B cell (primary cell): ENCODE data around the gene ARHGAP28. TPM values are rescaled to one million over a fixed set of nuclear protein-coding genes. Genes with fewer than 3 reads are reported as not detected.

Experiments used
- ATAC-seq: fragments of 200-7000 bp; cut with Tn5 transposase; one replicate; pipeline ENCODE4 v1.10.0; 2021; ENCODE audit warnings: low read depth, mild to moderate bottlenecking, moderate number of reproducible peaks, moderate library complexity
- CTCF ChIA-PET: fragments of 350-600 bp; sonication (Branson Sonifier 250); formaldehyde crosslinking; loops from one replicate; lab custom pipeline; 2021; ENCODE audit warnings: antibody characterized with exemption, inconsistent platforms; lab: Charles Lee
- POLR2A ChIA-PET: fragments of 350-600 bp; sonication (Branson Sonifier 250); formaldehyde crosslinking; loops from one replicate; lab custom pipeline; 2021; ENCODE audit warnings: antibody characterized with exemption; lab: Charles Lee
- DNase-seq: peaks from one replicate; pipeline ENCODE4 v3.0.0; 2013
- H2AFZ ChIP-seq: 2 replicates; pipeline ENCODE4 v1.6.1; 2012; ENCODE audit warnings: mild to moderate bottlenecking, low read depth, low read length; ENCODE audit not compliant: insufficient read depth, poor library complexity, severe bottlenecking
- H3K27ac ChIP-seq, 2 donors: 1 replicate in 1 of 2; 2 replicates in 1 of 2; pipeline ENCODE4 v1.5.1; 2012 to 2013; ENCODE audit warnings: low read length in 2 of 2, mild to moderate bottlenecking in 2 of 2, moderate library complexity in 1 of 2
- H3K27me3 ChIP-seq, 4 experiments: fragments of 200-600 bp in 1 of 4; sonication (generic) in 1 of 4; replicated peaks in 1 of 4; 1 replicate in 2 of 4; 2 replicates in 2 of 4; pipeline versions ENCODE4 v1.6.1 to v1.7.0; 2013 to 2016; ENCODE audit warnings: low read length in 3 of 4, mild to moderate bottlenecking in 2 of 4, mixed read lengths in 1 of 4, moderate library complexity in 1 of 4; ENCODE audit not compliant: insufficient read depth in 4 of 4, control insufficient read depth in 3 of 4; ENCODE audit errors: control extremely low read depth in 1 of 4
- H3K36me3 ChIP-seq, 2 experiments: replicated peaks in 1 of 2; 1 replicate in 1 of 2; 2 replicates in 1 of 2; pipeline versions ENCODE4 v1.6.1 to v1.7.1; 2013; ENCODE audit warnings: low read length in 1 of 2; ENCODE audit not compliant: insufficient read depth in 2 of 2, control insufficient read depth in 1 of 2; ENCODE audit errors: control extremely low read depth in 1 of 2, extremely low read depth in 1 of 2
- H3K4me1 ChIP-seq, 2 donors: fragments of 200-600 bp in 1 of 2; sonication (generic) in 1 of 2; 1 replicate in 1 of 2; 2 replicates in 1 of 2; pipeline versions ENCODE4 v1.5.1 to v1.6.1; 2013 to 2017; ENCODE audit warnings: low read length in 2 of 2; ENCODE audit not compliant: control insufficient read depth in 2 of 2, insufficient read depth in 2 of 2
- H3K4me2 ChIP-seq: replicated peaks from 2 replicates; pipeline ENCODE3; 2012; ENCODE audit warnings: mild to moderate bottlenecking, low read depth, low read length; ENCODE audit not compliant: poor library complexity, severe bottlenecking
- H3K4me3 ChIP-seq, 5 experiments: fragments of 200-600 bp in 1 of 5; sonication (generic) in 1 of 5; 1 replicate in 3 of 5; 2 replicates in 2 of 5; pipeline versions ENCODE4 v1.5.1 to v1.7.0; 2011 to 2016; ENCODE audit warnings: low read length in 4 of 5, mild to moderate bottlenecking in 4 of 5, low read depth in 2 of 5, control low read depth in 1 of 5, moderate library complexity in 1 of 5; ENCODE audit not compliant: insufficient read depth in 1 of 5; ENCODE audit errors: control extremely low read depth in 1 of 5, extremely low read depth in 1 of 5
- H3K79me2 ChIP-seq: fragments of 200-600 bp; sonication (generic); one replicate; pipeline ENCODE4 v1.6.0; 2016; ENCODE audit warnings: low read length; ENCODE audit not compliant: control insufficient read depth, insufficient read depth
- H3K9ac ChIP-seq: fragments of 200-600 bp; sonication (generic); 2 replicates; pipeline ENCODE4 v1.6.1; 2017; ENCODE audit warnings: mild to moderate bottlenecking, low read length, moderate library complexity
- H3K9me3 ChIP-seq, 3 donors: one replicate each; pipeline versions ENCODE4 v1.6.1 to v1.7.1; 2013; ENCODE audit warnings: low read length in 2 of 3; ENCODE audit not compliant: control insufficient read depth in 2 of 3, insufficient read depth in 1 of 3; ENCODE audit errors: control extremely low read depth in 1 of 3
- H4K20me1 ChIP-seq: 2 replicates; pipeline ENCODE4 v1.6.0; 2012; ENCODE audit warnings: mild to moderate bottlenecking, low read length; ENCODE audit not compliant: insufficient read depth, control insufficient read depth, poor library complexity, severe bottlenecking
- H3K27ac Mint-ChIP-seq: one replicate; pipeline ENCODE4 v1.8.0; 2021; ENCODE audit warnings: mixed read lengths
- H3K27me3 Mint-ChIP-seq: one replicate; pipeline ENCODE4 v1.8.0; 2021; ENCODE audit warnings: mixed read lengths
- H3K4me1 Mint-ChIP-seq: one replicate; pipeline ENCODE4 v1.8.0; 2021; ENCODE audit warnings: mixed read lengths
- H3K4me3 Mint-ChIP-seq: one replicate; pipeline ENCODE4 v1.8.0; 2021; ENCODE audit warnings: mixed read lengths
- H3K9me3 Mint-ChIP-seq: one replicate; pipeline ENCODE4 v1.8.0; 2022; ENCODE audit warnings: mixed read lengths; ENCODE audit not compliant: insufficient read depth
- EZH2 ChIP-seq: IDR thresholded peaks from 2 replicates; pipeline ENCODE4 v1.6.1; 2012; ENCODE audit warnings: borderline replicate concordance, low read depth, mild to moderate bottlenecking, moderate library complexity, low read length; ENCODE audit not compliant: insufficient read depth, poor library complexity, severe bottlenecking
- WGBS: methylation state at CpG from one replicate; pipeline ENCODE4 v1.1.5; 2013; ENCODE audit warnings: missing lambda C conversion rate; ENCODE audit not compliant: insufficient coverage; 5-methylcytosine and 5-hydroxymethylcytosine counted together
- intact Hi-C: fragments of 100-400 bp; cut with micrococcal nuclease; formaldehyde crosslinking; loops from one replicate; pipeline ENCODE4 v1.10.0; 2022
- polyA plus RNA-seq: library from polyadenylated mRNA; depleted of rRNA; stranded (reverse); fragments of >200 nt; gene quantifications from 2 replicates; pipeline ENCODE4 v1.2.3, GENCODE V29; 2012
- total RNA-seq, 2 donors: library from RNA; stranded (reverse); fragments of 120-200 nt in 1 of 2; gene quantifications; 1 replicate in 1 of 2; 2 replicates in 1 of 2; pipeline versions ENCODE4 v1.2.3 to v1.2.4, GENCODE V29; 2013 to 2022
- TF ChIP-seq, protein P1 (sequence below): fragments of 200-600 bp; IDR thresholded peaks from one replicate; pipeline ENCODE4 v1.8.0; 2022; ENCODE audit warnings: antibody characterized with exemption, mild to moderate bottlenecking

ARHGAP28 gene
- total and polyA plus RNA-seq, 2 donors (not counting 1 experiment from before 2014, with no cell fraction given): not detected

GRCh38 chr18:6837904-6838303 is 108.4 kb downstream of the ARHGAP28 start:
- DNase-seq (no peak), ATAC-seq (no peak)
- H3K9me3 Mint-ChIP-seq: no peaks in the 10 kb centered on the region
- H3K27me3 ChIP-seq: no peaks in the 10 kb centered on the region
- no peak for TF ChIP-seq EZH2
- TF ChIP-seq, protein P1, sequence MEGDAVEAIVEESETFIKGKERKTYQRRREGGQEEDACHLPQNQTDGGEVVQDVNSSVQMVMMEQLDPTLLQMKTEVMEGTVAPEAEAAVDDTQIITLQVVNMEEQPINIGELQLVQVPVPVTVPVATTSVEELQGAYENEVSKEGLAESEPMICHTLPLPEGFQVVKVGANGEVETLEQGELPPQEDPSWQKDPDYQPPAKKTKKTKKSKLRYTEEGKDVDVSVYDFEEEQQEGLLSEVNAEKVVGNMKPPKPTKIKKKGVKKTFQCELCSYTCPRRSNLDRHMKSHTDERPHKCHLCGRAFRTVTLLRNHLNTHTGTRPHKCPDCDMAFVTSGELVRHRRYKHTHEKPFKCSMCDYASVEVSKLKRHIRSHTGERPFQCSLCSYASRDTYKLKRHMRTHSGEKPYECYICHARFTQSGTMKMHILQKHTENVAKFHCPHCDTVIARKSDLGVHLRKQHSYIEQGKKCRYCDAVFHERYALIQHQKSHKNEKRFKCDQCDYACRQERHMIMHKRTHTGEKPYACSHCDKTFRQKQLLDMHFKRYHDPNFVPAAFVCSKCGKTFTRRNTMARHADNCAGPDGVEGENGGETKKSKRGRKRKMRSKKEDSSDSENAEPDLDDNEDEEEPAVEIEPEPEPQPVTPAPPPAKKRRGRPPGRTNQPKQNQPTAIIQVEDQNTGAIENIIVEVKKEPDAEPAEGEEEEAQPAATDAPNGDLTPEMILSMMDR: no peak
- H3K9ac ChIP-seq: no peak overlapping the region
- no peaks in the 10 kb centered on the region for H3K9me3 ChIP-seq
- WGBS: no CpG with 5 or more reads among the region's 3 CpGs
- no peak overlapping the region for H3K27ac ChIP-seq
- no peaks in the 10 kb centered on the region for H3K36me3 ChIP-seq
- CTCF ChIA-PET: no interaction called here
- no peak overlapping the region for H3K27ac Mint-ChIP-seq
- H4K20me1 ChIP-seq: no peaks in the 10 kb centered on the region
- H3K79me2 ChIP-seq: no peaks in the 10 kb centered on the region
- no peak overlapping the region for H3K4me2 ChIP-seq
- H3K4me3 ChIP-seq: no peak overlapping the region
- no peaks in the 10 kb centered on the region for H3K4me1 Mint-ChIP-seq
- no peak overlapping the region for H2AFZ ChIP-seq
- H3K27me3 Mint-ChIP-seq: no peaks in the 10 kb centered on the region
- POLR2A ChIA-PET: no interaction called here
- H3K4me3 Mint-ChIP-seq: no peak overlapping the region
- intact Hi-C loops: no loop called here
- no peaks in the 10 kb centered on the region for H3K4me1 ChIP-seq

- Mint-ChIP-seq H3K27me3 (no peaks in the 10 kb centered on the region), H3K4me1 (no peaks in the 10 kb centered on the region), H3K27ac (no peak overlapping the region), H3K9me3 (peaks cover 7% of the 10 kb centered on the region), H3K4me3 (no peak overlapping the region)
- H3K79me2 ChIP-seq: no peaks in the 10 kb centered on the region
- H3K27ac ChIP-seq: no peak overlapping the region
- no peaks in the 10 kb centered on the region for H3K27me3 ChIP-seq
- ChIA-PET CTCF (no interaction called here), POLR2A (no interaction called here)
- H3K4me1 ChIP-seq: no peaks in the 10 kb centered on the region
- no peak for DNase-seq
- no peak overlapping the region for H3K4me3 ChIP-seq
- TF ChIP-seq EZH2: no peak
- TF ChIP-seq, protein P1: no peak
- no peaks in the 10 kb centered on the region for H3K36me3 ChIP-seq
- intact Hi-C loops: no loop called here
- H2AFZ ChIP-seq: no peak overlapping the region
- peaks cover 0 to 3% (median 0%) of the 10 kb centered on the region in 3 donors for H3K9me3 ChIP-seq
- no peak overlapping the region for H3K4me2 ChIP-seq
- ATAC-seq: no peak
- 100% methylated on average over 2 of the region's 3 CpGs for WGBS
- no peaks in the 10 kb centered on the region for H4K20me1 ChIP-seq
- no peak overlapping the region for H3K9ac ChIP-seq
Measured at GRCh38 chr18:6842081-6842480, 112.6 kb downstream of the ARHGAP28 start.
